SK-N-SH (cell line): ENCODE results near the gene ARHGEF40.

Source experiments
- EP300 ChIP-seq, 2 experiments: IDR thresholded peaks; 2 replicates each; pipeline versions ENCODE4 v1.4.0 to v1.6.1; 2012; ENCODE audit warnings: borderline replicate concordance in 1 of 2, low read depth in 1 of 2, low read length in 1 of 2
- EZH2phosphoT487 ChIP-seq: fragments of 200-600 bp; sonication (generic); IDR thresholded peaks from 2 replicates; pipeline ENCODE4 v1.6.1; 2017; ENCODE audit warnings: low read depth, mixed run types, mild to moderate bottlenecking, antibody characterized with exemption, moderate library complexity, borderline replicate concordance
- GATA2 ChIP-seq: sonication (generic); formaldehyde crosslinking; IDR thresholded peaks from 2 replicates; pipeline ENCODE4 v1.5.0; 2020; ENCODE audit warnings: mild to moderate bottlenecking, missing genetic modification reagents
- POLR2AphosphoS5 ChIP-seq: IDR thresholded peaks from 2 replicates; pipeline ENCODE4 v1.6.1; 2012; ENCODE audit warnings: low read depth, low read length
- RAD21 ChIP-seq: IDR thresholded peaks from 2 replicates; pipeline ENCODE4 v1.6.1; 2012; ENCODE audit warnings: mild to moderate bottlenecking, low read length
- SIN3A ChIP-seq: IDR thresholded peaks from 2 replicates; pipeline ENCODE4 v1.6.1; 2012; ENCODE audit warnings: low read depth, mild to moderate bottlenecking, low read length, moderate library complexity, borderline replicate concordance
- SMC3 ChIP-seq: IDR thresholded peaks from 2 replicates; pipeline ENCODE4 v1.6.1; 2012; ENCODE audit warnings: low read depth, low read length, improper control_type of control experiment
- ZBTB33 ChIP-seq: IDR thresholded peaks from 2 replicates; pipeline ENCODE4 v1.4.0; 2012; ENCODE audit warnings: low read depth, borderline replicate concordance
- TF ChIP-seq, protein P1 (sequence below): fragments of 200-600 bp; sonication (generic); IDR thresholded peaks from 2 replicates; pipeline ENCODE4 v1.6.1; 2017; ENCODE audit warnings: antibody characterized with exemption, mild to moderate bottlenecking, moderate library complexity

- TF ChIP-seq, protein P1, sequence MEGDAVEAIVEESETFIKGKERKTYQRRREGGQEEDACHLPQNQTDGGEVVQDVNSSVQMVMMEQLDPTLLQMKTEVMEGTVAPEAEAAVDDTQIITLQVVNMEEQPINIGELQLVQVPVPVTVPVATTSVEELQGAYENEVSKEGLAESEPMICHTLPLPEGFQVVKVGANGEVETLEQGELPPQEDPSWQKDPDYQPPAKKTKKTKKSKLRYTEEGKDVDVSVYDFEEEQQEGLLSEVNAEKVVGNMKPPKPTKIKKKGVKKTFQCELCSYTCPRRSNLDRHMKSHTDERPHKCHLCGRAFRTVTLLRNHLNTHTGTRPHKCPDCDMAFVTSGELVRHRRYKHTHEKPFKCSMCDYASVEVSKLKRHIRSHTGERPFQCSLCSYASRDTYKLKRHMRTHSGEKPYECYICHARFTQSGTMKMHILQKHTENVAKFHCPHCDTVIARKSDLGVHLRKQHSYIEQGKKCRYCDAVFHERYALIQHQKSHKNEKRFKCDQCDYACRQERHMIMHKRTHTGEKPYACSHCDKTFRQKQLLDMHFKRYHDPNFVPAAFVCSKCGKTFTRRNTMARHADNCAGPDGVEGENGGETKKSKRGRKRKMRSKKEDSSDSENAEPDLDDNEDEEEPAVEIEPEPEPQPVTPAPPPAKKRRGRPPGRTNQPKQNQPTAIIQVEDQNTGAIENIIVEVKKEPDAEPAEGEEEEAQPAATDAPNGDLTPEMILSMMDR: no peak
- TF ChIP-seq ZBTB33 (no peak), RAD21 (no peak), POLR2AphosphoS5 (no peak), GATA2 (CRISPR knock-in tag) (no peak), EP300 (IDR thresholded peaks at IDR 0.05; ENCODE audit: borderline replicate concordance in 1 of 2, low read depth in 1 of 2, low read length in 1 of 2) (no peak), SMC3 (no peak), EZH2phosphoT487 (no peak), SIN3A (no peak)
Measured at GRCh38 chr14:21056520-21057163, 13.5 kb upstream of the ARHGEF40 start.
